Activated T-cell treated with anti-CD3 and anti-CD28 coated beads, Interleukin-2, amount 50 U/mL, for 4 hours (primary cell): ENCODE measurements around the gene ZNF565. TPM values are rescaled to one million over a fixed set of nuclear protein-coding genes. Genes with fewer than 3 reads are reported as not detected.
A peak's percentile ranks its signal among the peaks of the same experiment; 100 is the strongest.
"Not testable (repeated sequence)": the region's sequence is repeated elsewhere in the genome, so short reads cannot be mapped to it uniquely, and the experiment has no call there.

Experiments used
- ATAC-seq, 2 donors: fragments of 200-7000 bp; cut with Tn5 transposase; one replicate each; pipeline ENCODE4 v1.10.0; 2021
- DNase-seq: peaks from one replicate; pipeline ENCODE4 v3.0.0-alpha.2; 2020
- H3K27me3 Mint-ChIP-seq: one replicate; pipeline ENCODE4 v1.8.0; 2021; ENCODE audit warnings: low read depth, mixed read lengths
- H3K36me3 Mint-ChIP-seq: one replicate; pipeline ENCODE4 v1.8.0; 2022; ENCODE audit warnings: mixed read lengths; ENCODE audit not compliant: insufficient read depth
- H3K4me1 Mint-ChIP-seq: one replicate; pipeline ENCODE4 v1.8.0; 2021; ENCODE audit warnings: low read depth, mixed read lengths
- H3K4me3 Mint-ChIP-seq: one replicate; pipeline ENCODE4 v1.8.0; 2021; ENCODE audit warnings: mild to moderate bottlenecking, moderate library complexity, mixed read lengths
- H3K9me3 Mint-ChIP-seq: one replicate; pipeline ENCODE4 v1.8.0; 2021; ENCODE audit warnings: mixed read lengths
- total RNA-seq, 3 donors: library from RNA; stranded (reverse); gene quantifications; one replicate each; pipeline ENCODE4 v1.2.1, GENCODE V29; 2021

ZNF565 gene
- total RNA-seq, 3 donors from 2014 or later: 1.9 to 2.6 (median 2.5) TPM

DNA sequence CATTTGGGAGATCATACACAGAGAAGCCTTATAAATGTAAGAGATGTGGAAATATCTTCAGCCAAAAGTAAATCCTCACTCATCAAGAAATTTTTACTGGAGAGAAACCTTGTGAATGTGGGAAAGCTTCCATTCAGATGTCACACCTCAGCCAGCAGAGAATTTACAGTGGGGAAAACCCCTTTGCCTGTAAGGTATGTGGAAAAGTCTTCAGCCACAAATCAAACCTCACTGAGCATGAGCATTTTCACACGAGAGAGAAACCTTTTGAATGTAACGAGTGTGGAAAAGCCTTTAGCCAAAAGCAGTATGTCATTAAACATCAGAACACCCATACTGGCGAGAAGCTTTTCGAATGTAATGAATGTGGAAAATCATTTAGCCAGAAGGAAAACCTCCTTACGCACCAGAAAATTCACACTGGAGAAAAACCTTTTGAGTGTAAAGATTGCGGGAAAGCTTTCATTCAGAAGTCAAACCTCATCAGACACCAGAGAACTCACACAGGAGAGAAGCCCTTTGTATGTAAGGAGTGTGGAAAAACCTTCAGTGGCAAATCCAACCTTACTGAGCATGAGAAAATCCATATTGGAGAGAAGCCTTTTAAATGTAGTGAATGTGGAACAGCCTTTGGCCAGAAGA lies 22.0 kb upstream of the ZNF565 start:
- H3K9me3 Mint-ChIP-seq: peaks cover 54% of the 10 kb centered on the region
- ATAC-seq: no peak
- no peak overlapping the region for H3K4me3 Mint-ChIP-seq
- H3K27me3 Mint-ChIP-seq: no peaks in the 10 kb centered on the region
- H3K4me1 Mint-ChIP-seq: no peaks in the 10 kb centered on the region
- DNase-seq: no peak
- H3K36me3 Mint-ChIP-seq: peaks cover 77% of the 10 kb centered on the region

DNA sequence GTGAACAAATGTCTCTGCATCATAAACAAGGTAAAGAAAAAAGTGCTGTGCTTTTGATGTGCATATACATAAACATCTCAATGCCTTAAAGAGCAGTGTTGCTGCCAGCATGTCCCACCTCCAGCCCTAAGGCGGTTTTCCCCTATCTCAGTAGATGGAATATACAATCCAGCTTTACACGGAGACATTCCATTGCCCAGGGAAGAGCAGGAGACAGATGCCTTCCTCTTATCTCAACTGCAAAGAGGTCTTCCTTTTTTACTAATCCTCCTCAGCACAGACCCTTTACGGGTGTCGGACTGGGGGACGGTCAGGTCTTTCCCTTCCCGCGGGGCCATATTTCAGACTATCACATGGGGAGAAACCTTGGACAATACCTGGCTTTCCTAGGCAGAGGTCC lies 19.2 kb upstream of the ZNF565 start:
- Mint-ChIP-seq H3K9me3 (peaks cover 51% of the 10 kb centered on the region), H3K36me3 (peaks cover 91% of the 10 kb centered on the region)
- ATAC-seq, H3K4me3 Mint-ChIP-seq, H3K4me1 Mint-ChIP-seq, DNase-seq, H3K27me3 Mint-ChIP-seq: not testable (repeated sequence)

DNA sequence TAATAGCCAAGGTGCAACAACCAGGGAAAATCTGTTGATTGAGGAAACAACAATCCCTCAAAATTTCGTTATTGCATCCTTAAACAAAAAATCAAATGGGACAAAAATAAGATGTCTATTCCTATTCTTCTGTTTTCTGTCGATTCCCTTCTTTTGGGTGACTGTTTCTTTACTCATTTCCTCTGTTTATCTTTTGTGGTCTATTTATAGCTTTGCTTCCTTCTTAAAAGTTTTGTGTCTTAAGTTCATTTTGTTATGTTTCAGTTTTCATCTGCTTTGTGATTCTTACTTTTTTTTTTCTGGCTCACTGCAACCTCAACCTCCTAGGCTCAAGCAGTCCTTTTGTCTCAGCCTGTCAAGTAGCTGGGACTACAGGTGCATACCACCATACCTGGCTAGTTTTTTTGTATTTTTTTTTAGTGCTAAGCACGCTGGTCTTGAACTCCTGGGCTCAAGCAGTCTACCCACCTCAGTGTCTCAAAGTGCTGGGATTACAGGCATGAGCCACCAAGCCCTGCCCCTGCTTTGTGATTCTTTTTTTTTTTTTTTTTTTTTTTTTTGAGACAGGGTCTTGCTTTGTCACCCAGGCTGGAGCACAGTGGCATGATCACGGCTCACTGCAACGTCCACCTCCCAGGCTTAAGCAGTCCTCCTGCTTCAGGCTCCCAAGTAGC lies 10.9 kb upstream of the ZNF565 start:
- no peak for ATAC-seq
- DNase-seq: no peak
- H3K4me3 Mint-ChIP-seq: no peak overlapping the region
- no peaks in the 10 kb centered on the region for H3K27me3 Mint-ChIP-seq
- peaks cover 28% of the 10 kb centered on the region for H3K4me1 Mint-ChIP-seq
- H3K36me3 Mint-ChIP-seq: peaks cover 61% of the 10 kb centered on the region
- peaks cover 20% of the 10 kb centered on the region for H3K9me3 Mint-ChIP-seq

DNA sequence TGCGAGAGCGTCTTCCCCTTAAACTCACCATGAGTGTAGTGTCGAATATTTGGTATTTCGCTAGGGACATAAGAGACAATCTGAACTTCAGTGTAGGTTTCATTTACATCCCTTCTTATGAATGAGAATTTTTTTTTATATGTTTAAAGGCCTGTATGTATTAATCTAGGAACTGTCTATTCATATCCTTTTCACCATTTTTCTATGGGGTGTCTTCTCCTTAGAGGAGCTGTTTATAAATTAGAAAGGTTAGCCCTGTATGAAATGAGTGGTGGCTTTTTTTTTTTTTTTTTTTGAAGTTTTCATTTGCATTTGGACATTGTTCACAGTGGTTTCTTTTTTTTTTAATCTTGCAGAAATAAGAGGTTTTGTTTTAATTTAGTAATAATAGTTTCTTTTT lies 8.0 kb upstream of the ZNF565 start:
- DNase-seq (no peak), ATAC-seq (no peak)
- Mint-ChIP-seq H3K9me3 (peaks cover 6% of the 10 kb centered on the region), H3K4me1 (peaks cover 40% of the 10 kb centered on the region), H3K36me3 (peaks cover 51% of the 10 kb centered on the region), H3K27me3 (no peaks in the 10 kb centered on the region), H3K4me3 (no peak overlapping the region)

DNA sequence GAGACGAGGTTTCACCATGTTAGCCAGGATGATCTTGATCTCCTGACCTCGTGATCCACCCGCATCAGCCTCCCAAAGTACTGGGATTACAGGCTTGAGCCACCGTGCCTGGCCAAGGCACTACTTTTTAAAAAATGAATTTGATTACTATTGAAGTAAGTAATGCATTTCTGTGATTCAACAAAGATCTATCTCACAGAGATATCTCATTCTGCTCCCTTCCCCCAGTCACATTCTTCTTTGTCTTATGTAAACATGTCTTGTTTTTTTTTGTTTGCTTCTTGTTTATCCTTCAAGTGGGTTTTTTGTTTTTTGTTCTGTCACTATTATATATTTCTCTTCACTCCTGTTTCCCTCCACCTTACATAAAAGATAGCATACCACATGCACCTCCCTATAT lies 7.0 kb upstream of the ZNF565 start:
- peaks cover 47% of the 10 kb centered on the region for H3K36me3 Mint-ChIP-seq
- H3K27me3 Mint-ChIP-seq: no peaks in the 10 kb centered on the region
- ATAC-seq (no peak), DNase-seq (no peak)
- H3K4me3 Mint-ChIP-seq: no peak overlapping the region
- H3K9me3 Mint-ChIP-seq: peaks cover 6% of the 10 kb centered on the region
- H3K4me1 Mint-ChIP-seq: peaks cover 46% of the 10 kb centered on the region

DNA sequence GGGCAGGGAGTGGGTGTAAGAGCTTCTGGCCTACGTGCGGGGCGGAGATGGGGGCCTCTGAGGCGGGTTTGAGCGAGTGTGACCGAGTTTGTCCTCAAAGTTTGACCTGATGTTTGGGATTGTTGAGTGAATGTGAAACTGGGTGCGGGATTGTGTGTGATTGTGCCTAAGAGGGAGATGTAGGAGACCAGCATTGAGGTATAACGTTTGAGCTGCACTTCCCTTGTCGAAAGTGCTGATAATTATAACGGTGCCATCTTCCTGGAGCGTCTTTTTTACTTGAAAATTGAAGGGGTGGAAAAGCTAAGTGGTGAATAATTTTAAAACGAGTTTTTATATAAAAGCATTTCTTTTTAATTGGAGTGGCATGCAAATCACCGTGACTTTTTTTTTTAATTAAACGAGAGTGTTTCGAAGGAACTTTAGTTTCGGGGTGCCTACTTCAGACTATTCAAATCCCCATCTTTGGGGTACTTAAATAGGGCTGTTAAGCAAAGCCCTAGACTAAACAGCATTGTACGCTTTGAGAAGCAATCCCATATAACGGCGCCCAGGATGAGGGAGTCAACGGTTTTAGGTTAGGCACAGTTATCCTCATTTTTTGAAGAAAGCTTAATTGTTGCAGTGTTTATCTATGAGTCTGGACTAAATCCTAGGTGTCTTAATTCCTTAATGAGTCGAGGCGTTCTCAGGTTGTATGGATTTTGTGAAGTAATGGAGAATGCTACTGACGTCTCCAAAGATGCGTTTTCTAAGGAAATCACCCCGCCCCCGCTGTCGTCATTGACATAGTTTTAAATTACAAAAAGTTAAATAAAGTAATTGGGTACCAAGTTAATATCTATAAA lies 1.0 kb upstream of the ZNF565 start:
- Mint-ChIP-seq H3K9me3 (no peaks in the 10 kb centered on the region), H3K4me3 (no peak overlapping the region), H3K4me1 (peaks cover 24% of the 10 kb centered on the region), H3K36me3 (peaks cover 12% of the 10 kb centered on the region), H3K27me3 (no peaks in the 10 kb centered on the region)
- ATAC-seq (peak in 1 of 2 donors; percentile 13), DNase-seq (no peak)

DNA sequence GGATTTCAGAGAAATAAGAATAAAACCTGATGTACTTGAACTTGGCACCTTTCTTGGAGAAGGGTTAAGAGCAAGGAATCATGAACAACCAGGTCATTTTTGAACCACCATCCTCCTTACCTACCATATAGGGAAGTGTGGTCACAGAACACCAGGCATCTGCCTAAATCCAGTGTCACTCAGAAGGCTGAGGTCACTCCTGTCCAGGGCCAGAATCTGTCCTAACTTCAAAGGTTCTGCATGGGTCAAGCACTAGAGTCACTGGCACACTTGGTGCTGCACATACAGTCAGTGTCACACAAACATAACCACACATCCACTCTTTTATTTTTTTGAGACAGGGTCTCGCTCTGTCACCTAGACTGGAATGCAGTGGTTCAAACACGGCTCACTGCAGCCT lies 1.6 kb downstream of the ZNF565 start:
- Mint-ChIP-seq H3K4me1 (peaks cover 13% of the 10 kb centered on the region), H3K36me3 (no peaks in the 10 kb centered on the region), H3K9me3 (no peaks in the 10 kb centered on the region), H3K4me3 (peak overlapping the region; percentile 33), H3K27me3 (no peaks in the 10 kb centered on the region)
- ATAC-seq: no peak
- no peak for DNase-seq

DNA sequence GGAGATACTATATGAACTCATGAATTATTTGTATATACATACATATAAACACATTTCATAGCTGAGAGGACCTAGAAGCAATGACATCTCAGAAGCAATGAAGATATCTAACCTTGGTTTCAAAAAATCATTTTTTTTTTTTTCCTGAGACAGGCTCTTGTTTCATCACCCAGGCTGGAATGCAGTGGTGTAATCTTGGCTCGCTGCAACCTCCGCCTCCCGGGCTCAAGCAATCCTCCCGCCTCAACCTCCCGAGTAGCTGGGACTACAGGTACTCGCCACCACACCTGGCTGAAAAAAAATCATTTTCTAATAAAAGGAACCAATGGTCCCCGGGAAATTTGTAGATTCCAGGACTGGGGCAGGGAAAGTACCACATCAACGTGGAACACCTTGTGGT lies 4.0 kb downstream of the ZNF565 start:
- Mint-ChIP-seq H3K36me3 (peaks cover 1% of the 10 kb centered on the region), H3K4me1 (no peaks in the 10 kb centered on the region), H3K27me3 (no peaks in the 10 kb centered on the region), H3K4me3 (no peak overlapping the region), H3K9me3 (no peaks in the 10 kb centered on the region)
- no peak for DNase-seq
- no peak for ATAC-seq

DNA sequence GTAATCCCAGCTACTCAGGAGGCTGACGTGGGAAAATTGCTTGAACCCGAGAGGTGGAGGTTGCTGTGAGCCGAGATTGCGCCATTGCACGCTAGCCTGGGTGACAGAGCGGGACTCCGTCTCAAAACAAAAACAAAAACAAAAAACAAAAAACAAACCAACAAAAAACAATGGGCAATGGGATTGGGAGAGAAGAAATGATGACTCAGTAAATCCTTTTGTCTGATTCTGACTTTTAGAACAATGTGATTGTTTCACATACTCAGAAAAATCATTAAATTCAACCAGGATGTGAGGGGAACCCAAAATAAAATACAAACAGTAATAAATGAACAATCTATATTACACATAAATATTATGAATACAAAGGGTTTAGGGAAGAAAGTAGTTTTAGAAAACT lies 5.1 kb downstream of the ZNF565 start:
- ATAC-seq (no peak), DNase-seq (no peak)
- no peaks in the 10 kb centered on the region for H3K4me1 Mint-ChIP-seq
- no peaks in the 10 kb centered on the region for H3K27me3 Mint-ChIP-seq
- no peaks in the 10 kb centered on the region for H3K9me3 Mint-ChIP-seq
- H3K4me3 Mint-ChIP-seq: no peak overlapping the region
- peaks cover 4% of the 10 kb centered on the region for H3K36me3 Mint-ChIP-seq

DNA sequence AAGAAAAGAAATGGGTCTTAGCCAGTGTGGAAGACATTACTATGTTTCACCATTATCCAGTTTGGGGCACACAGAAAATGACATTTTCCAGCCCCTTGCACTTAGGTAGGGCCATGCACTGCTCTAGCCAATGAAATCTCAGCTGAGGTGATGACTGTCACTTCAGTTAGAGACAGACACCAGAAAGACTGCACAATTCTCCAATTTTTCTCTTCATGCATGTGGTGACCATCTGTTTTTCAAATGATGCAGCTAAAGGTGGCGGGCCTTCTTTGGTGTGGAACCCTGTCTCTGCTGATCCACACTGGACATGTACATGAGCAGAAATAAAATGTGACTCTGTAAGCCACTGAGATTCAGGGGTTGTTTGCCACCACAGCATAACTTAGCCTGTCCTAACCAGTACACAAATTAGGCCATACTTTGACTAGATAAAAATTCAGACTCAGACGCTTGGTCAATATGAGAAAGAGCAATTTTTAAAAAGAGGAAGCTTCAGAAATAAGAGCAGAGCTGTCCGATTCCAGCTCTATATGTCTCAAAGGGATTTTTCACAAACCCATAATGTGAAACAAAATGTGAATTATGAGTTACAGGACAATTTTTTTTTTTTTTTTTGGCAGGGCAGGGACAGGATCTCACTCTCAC lies 6.7 kb downstream of the ZNF565 start:
- H3K4me1 Mint-ChIP-seq: no peaks in the 10 kb centered on the region
- H3K4me3 Mint-ChIP-seq: no peak overlapping the region
- ATAC-seq (no peak), DNase-seq (no peak)
- H3K9me3 Mint-ChIP-seq: no peaks in the 10 kb centered on the region
- no peaks in the 10 kb centered on the region for H3K27me3 Mint-ChIP-seq
- H3K36me3 Mint-ChIP-seq: peaks cover 6% of the 10 kb centered on the region

DNA sequence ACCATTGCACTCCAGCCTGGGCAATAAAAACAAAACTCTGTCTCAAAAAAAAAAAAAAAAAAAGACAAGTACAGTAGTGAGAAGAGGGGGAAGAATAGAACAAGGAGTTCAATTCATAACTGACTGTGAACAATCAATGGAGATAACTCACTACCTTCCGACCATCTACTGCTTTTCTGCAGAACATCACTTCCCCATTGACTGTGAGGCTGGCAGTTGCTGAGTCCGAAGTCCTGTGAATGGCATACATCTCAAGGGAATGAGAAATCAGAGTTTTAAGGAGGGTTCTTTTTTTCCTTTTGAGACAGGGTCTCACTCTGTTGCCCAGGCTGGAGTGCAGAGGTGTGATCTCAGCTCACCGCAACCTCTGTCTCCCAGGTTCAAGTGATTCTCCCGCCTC lies 11.2 kb downstream of the ZNF565 start:
- Mint-ChIP-seq H3K27me3 (no peaks in the 10 kb centered on the region), H3K4me1 (no peaks in the 10 kb centered on the region), H3K9me3 (no peaks in the 10 kb centered on the region), H3K4me3 (no peak overlapping the region), H3K36me3 (peaks cover 12% of the 10 kb centered on the region)
- ATAC-seq: no peak
- DNase-seq: no peak

DNA sequence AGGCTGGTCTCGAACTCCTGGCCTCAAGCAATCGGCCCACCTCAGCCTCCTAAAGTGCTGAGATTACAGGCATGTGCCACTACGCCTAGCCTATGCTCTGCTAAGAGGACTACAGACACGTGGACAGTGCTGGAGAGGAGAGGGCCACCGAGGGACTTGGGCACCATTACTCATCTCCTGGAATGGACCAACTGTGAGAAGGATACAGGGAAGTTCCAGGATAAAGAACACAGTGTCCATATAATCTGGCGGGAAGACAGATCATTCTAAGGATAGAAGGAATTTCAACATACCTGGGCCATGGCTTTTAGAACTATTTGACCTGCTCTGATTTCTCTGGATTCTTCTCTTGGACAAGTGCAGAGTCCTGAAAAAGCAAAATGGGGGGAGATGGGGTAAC lies 12.8 kb downstream of the ZNF565 start:
- Mint-ChIP-seq H3K4me3 (no peak overlapping the region), H3K9me3 (no peaks in the 10 kb centered on the region), H3K27me3 (no peaks in the 10 kb centered on the region), H3K4me1 (no peaks in the 10 kb centered on the region), H3K36me3 (peaks cover 15% of the 10 kb centered on the region)
- DNase-seq (no peak), ATAC-seq (no peak)

DNA sequence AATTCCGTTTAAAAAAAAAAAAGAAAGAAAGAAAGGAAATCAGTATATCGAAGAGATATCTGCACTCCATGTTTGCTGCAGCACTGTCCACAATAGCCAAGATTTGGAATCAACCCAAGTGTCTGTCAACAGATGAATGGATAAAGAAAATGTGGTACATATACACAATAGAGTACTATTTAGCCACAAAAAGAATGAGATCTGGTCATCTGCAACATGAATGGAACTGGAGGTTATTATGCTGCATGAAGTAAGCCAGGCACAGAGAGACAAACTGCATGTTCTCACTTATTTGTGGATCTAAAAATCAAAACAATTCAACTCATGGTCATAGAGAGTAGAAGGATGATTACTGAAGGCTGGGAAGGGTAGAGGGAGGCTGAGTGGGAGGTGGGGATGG lies 16.3 kb downstream of the ZNF565 start:
- ATAC-seq: no peak
- H3K27me3 Mint-ChIP-seq: no peaks in the 10 kb centered on the region
- no peaks in the 10 kb centered on the region for H3K4me1 Mint-ChIP-seq
- H3K4me3 Mint-ChIP-seq: no peak overlapping the region
- peaks cover 18% of the 10 kb centered on the region for H3K36me3 Mint-ChIP-seq
- DNase-seq: no peak
- no peaks in the 10 kb centered on the region for H3K9me3 Mint-ChIP-seq

DNA sequence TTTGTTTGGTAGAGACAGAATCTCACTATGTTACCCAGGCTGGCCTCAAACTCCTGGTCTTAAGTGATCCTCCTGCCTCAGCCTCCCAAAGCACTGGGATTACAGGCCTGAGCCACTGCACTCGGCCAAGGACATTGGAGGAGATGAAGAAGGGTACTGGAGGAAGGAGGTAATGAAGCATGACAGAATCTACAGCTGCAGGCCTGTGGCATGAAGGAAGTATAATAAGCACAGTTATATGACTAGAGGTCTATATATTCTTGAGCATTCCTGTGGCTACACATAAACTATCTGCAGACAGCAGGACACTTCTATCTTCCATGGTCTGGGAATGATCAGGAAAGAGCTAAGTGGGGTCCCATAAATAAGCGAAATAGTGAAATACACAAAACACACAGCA lies 18.2 kb downstream of the ZNF565 start:
- no peak for DNase-seq
- H3K4me3 Mint-ChIP-seq: no peak overlapping the region
- no peaks in the 10 kb centered on the region for H3K9me3 Mint-ChIP-seq

More for the DNA sequence above, 18.2 kb downstream of the ZNF565 start:
- Mint-ChIP-seq H3K4me1 (no peaks in the 10 kb centered on the region), H3K27me3 (no peaks in the 10 kb centered on the region), H3K36me3 (peaks cover 22% of the 10 kb centered on the region)
- no peak for ATAC-seq
